NCI-H748 treated with DMSO at 0.1 percent for 48 hours (cell line): ENCODE data around the gene MATN4.

Experiments used
- DNase-seq: peaks from one replicate; lab custom pipeline; 2025; lab: John Stamatoyannopoulos, UW

Gene MATN4

GRCh38 chr20:45248609-45249008, 59.5 kb downstream of the MATN4 start:
- no peak for DNase-seq

- no peak for DNase-seq
Observed at GRCh38 chr20:45247865-45248264, 60.2 kb downstream of the MATN4 start.

GRCh38 chr20:45246109-45246508, 62.0 kb downstream of the MATN4 start:
- no peak for DNase-seq
